Ishikawa (cell line): Measurements from ENCODE around the gene IFI27L1.

Experiments used
- EP300 ChIP-seq: IDR thresholded peaks from 2 replicates; pipeline ENCODE4 v1.6.1; 2012; ENCODE audit warnings: borderline replicate concordance
- FOXM1 ChIP-seq: IDR thresholded peaks from 2 replicates; pipeline ENCODE4 v1.6.1; 2012; ENCODE audit warnings: low read depth, borderline replicate concordance
- RAD21 ChIP-seq: IDR thresholded peaks from 2 replicates; pipeline ENCODE4 v1.6.1; 2012; ENCODE audit warnings: low read depth
- USF1 ChIP-seq: IDR thresholded peaks from 2 replicates; pipeline ENCODE4 v1.6.1; 2012
- YY1 ChIP-seq: IDR thresholded peaks from 2 replicates; pipeline ENCODE4 v1.6.1; 2012; ENCODE audit warnings: low read depth
- ZBTB7A ChIP-seq: IDR thresholded peaks from 2 replicates; pipeline ENCODE4 v1.6.1; 2012; ENCODE audit warnings: low read depth
- TF ChIP-seq, protein P1 (sequence below): IDR thresholded peaks from 2 replicates; pipeline ENCODE4 v1.6.1; 2012; ENCODE audit warnings: low read depth, mild to moderate bottlenecking

- TF ChIP-seq RAD21 (no peak), YY1 (no peak), FOXM1 (no peak), ZBTB7A (no peak), USF1 (no peak), EP300 (no peak)
- TF ChIP-seq, protein P1, sequence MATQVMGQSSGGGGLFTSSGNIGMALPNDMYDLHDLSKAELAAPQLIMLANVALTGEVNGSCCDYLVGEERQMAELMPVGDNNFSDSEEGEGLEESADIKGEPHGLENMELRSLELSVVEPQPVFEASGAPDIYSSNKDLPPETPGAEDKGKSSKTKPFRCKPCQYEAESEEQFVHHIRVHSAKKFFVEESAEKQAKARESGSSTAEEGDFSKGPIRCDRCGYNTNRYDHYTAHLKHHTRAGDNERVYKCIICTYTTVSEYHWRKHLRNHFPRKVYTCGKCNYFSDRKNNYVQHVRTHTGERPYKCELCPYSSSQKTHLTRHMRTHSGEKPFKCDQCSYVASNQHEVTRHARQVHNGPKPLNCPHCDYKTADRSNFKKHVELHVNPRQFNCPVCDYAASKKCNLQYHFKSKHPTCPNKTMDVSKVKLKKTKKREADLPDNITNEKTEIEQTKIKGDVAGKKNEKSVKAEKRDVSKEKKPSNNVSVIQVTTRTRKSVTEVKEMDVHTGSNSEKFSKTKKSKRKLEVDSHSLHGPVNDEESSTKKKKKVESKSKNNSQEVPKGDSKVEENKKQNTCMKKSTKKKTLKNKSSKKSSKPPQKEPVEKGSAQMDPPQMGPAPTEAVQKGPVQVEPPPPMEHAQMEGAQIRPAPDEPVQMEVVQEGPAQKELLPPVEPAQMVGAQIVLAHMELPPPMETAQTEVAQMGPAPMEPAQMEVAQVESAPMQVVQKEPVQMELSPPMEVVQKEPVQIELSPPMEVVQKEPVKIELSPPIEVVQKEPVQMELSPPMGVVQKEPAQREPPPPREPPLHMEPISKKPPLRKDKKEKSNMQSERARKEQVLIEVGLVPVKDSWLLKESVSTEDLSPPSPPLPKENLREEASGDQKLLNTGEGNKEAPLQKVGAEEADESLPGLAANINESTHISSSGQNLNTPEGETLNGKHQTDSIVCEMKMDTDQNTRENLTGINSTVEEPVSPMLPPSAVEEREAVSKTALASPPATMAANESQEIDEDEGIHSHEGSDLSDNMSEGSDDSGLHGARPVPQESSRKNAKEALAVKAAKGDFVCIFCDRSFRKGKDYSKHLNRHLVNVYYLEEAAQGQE: no peak
Measured at GRCh38 chr14:94120667-94121340, 39.7 kb downstream of the IFI27L1 start.
